NCI-H1105 (cell line): ENCODE data around the gene MYO16.

Experiments used
- DNase-seq: peaks from one replicate; lab custom pipeline; 2025; lab: John Stamatoyannopoulos, UW

Gene MYO16

GRCh38 chr13:109154546-109154945 is 525.1 kb downstream of the MYO16 start:
- no peak for DNase-seq

GRCh38 chr13:109154966-109155761 is 525.8 kb downstream of the MYO16 start:
- no peak for DNase-seq

- DNase-seq, result no peak
These were observed 526.9 kb downstream of the MYO16 start for GRCh38 chr13:109156181-109156935.

DNA sequence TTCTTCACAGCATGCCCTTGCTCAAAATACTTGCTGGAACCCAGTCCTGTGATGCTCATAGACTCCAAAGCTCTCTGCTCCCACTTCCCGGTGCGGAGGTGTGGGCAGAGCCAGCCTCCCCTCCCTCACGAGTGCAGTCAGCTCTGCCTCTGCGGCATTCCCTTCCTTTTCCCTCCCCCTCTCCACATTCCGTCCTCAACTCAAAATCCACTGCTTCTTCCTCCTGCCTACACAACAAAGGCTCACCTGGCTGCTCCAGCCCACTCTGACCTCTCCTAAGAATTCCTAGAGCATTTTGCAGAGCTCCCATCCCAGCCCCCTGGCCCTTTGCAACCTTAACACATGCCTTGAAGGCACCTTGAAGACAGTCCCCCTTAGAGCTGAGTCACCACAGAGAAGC is 527.9 kb downstream of the MYO16 start:
- no peak for DNase-seq

GRCh38 chr13:109158383-109158782 is 529.0 kb downstream of the MYO16 start:
- DNase-seq, result no peak

GRCh38 chr13:109159650-109160309 is 530.4 kb downstream of the MYO16 start:
- no peak for DNase-seq

DNA sequence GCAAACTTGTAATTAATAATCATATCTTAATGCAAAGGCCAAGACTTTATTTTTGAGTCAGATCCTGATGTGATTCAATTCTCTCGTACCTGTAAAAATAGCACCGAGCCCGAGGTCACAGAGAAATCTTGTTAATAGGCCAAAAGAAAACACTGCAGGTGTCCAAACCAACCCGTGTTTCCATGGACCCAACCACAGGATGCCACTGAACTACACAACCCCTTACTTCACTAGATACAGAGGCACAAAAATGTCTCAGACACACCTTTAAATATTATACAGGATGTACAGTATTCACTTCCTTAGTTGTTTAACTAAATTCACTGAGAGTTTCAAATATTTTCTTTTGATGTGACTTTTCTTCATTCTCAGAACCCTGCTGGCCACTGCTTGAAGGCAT is 530.9 kb downstream of the MYO16 start:
- no peak for DNase-seq

- DNase-seq, result no peak
These were observed 531.7 kb downstream of the MYO16 start for GRCh38 chr13:109160887-109161669.

DNA sequence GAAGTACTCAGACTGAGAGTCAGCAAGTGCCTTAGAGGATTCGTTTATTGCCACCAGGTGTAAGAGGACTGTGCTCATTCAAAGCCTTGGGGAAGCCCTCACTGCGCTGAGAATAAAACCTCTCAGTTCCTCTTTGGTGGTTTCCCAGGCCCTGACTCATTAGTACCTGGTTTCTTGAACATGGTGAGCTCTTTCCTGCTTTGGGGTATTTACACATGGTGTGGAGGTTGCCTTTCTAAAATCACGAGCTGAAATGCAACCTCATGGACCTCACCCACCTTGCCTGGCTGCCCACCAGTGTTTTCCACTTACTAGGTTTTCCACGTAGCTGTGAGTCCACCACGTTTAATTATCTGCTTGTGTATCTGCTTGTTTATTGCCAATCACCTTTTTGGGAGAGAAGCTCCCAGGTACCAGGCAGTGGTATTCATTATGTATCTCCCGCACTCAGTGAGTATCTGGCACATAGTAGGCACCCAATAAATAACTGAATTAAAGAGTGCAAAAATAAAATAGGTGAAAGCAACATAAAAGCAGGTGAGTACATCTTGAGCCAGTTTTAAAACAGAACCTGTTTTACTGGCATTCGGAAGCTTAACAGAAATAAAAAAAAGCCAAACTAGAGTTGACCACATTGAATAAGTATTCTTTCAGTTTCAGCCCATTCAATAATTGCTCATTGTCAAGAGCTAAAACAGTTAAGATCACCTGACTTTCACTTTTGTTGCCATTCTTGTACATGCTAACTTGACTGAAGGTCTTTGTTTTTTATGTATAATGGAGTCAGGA is 533.0 kb downstream of the MYO16 start:
- no peak for DNase-seq

DNA sequence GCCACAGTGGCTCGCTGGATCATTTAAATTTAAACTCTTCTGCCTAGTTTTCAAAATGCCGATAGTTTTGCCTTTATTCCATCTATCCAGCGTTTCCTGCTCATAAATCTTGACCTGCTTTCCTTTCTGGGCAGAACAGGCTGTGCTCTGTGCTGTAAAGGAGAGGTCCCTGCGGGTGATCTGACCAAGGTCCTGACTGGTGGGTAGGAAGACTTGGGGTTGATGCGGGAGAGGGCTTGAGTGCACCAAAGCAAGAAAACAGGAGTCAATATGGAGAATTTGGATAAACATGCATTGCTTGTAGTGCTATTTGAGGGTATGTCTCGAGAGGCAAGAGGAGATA is 533.6 kb downstream of the MYO16 start:
- no peak for DNase-seq

- DNase-seq, result no peak
These were observed 536.0 kb downstream of the MYO16 start for GRCh38 chr13:109165417-109165904.

- no peak for DNase-seq
These were observed 537.4 kb downstream of the MYO16 start for GRCh38 chr13:109166804-109167203.

DNA sequence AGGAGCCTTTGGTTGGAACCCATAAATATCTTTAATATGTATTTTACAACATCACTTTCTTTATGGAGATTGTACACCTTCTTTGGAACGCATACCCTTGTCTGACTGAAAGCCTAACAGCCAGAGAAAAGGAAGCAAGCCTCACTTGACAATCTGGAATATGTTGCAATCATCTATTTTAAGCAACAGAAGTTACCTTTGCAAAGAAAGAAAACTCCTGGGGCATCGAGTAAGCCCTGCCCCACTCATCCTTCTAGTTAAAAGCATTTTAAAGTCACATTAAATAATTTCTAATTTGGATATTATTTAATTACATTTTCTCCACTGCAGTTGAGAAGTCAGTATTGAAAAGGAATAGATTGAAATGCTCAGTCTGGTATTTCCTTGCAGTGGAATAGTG is 542.7 kb downstream of the MYO16 start:
- no peak for DNase-seq

DNA sequence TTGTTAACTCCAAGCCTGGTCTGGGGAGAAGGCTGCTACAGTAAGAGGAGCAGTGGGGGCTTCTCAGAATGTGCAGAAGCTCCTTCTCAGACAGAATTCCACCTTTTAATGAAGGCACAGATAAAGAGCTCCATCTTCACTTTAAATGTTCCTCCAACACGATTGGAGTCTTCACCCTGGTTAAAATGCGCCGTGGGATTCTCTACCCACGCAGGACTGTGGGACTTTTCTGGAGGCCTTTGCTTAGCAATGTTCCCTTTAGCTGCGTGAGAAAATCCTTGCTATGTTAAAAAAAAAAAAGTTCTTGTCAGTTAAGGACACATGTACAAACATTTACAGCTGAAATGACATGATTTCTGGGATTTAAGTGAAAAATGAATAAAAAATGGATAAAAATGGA is 546.3 kb downstream of the MYO16 start:
- no peak for DNase-seq

- no peak for DNase-seq
These were observed 551.6 kb downstream of the MYO16 start for GRCh38 chr13:109180905-109181425.

GRCh38 chr13:109182777-109183465 is 553.5 kb downstream of the MYO16 start:
- no peak for DNase-seq

- no peak for DNase-seq
These were observed 562.0 kb downstream of the MYO16 start for GRCh38 chr13:109191413-109191812.

- no peak for DNase-seq
These were observed 562.9 kb downstream of the MYO16 start for GRCh38 chr13:109192306-109192705.

DNA sequence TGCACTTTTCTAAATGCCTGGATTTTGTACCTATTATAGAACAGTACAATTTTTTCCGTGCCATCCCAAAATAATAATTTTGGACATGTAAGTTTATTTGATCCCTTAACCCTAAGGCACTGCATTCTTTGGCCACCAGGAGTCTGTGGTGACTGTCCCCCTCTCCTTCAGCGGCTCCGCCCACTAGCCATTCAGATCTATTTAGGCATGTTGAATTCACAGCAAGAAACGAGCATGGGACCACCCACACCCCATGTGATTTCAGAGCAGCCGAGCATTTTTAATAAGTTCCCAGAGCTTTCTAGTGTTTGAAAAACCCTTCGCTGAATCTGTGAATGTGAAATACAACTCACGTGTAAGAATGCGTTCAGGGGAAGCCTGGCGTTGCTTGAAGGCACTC is 567.5 kb downstream of the MYO16 start:
- DNase-seq, result no peak

DNA sequence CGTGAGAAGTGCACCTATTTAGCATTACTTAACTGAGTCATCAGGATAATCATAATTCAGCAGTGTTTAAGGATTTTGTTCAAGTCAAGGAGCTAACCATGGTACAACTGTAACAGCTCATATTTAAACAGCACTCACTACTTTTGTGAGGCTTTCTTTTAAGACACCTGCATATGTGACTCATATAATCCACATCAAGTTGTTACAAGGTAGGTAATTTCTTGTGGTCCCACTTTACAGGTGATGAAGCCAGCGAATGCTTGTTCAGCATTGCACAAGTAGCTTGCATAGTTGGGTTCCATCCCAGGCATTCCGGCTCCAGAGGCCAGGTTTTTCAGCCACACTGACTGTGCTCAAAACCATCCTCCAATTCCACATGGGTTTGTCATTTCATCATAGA is 569.2 kb downstream of the MYO16 start:
- no peak for DNase-seq
